Neural cell (in vitro differentiated cells): Measurements from ENCODE around the gene TAF11L13. TPM values are rescaled to one million over a fixed set of nuclear protein-coding genes. Genes with fewer than 3 reads are reported as not detected.
"Not testable (repeated sequence)": the region's sequence is repeated elsewhere in the genome, so short reads cannot be mapped to it uniquely, and the experiment has no call there.

Experiments used
- H2AFZ ChIP-seq: fragments of 200-600, 300-800 bp; sonication (generic), shearing (Covaris generic); 2 replicates; pipeline ENCODE4 v1.6.0; 2014; ENCODE audit warnings: low read depth, mild to moderate bottlenecking, antibody characterized with exemption, low read length, moderate library complexity
- H3F3A ChIP-seq: fragments of 200-600 bp; shearing (Covaris generic); 2 replicates; pipeline ENCODE4 v1.6.1; 2016; ENCODE audit warnings: mild to moderate bottlenecking, moderate library complexity, mixed read lengths, antibody characterized with exemption, low read length; ENCODE audit not compliant: insufficient read depth, poor library complexity, severe bottlenecking
- H3K27ac ChIP-seq: fragments of 200-600, 300-800 bp; sonication (generic), shearing (Covaris generic); 2 replicates; pipeline ENCODE4 v1.5.1; 2014; ENCODE audit warnings: mild to moderate bottlenecking, low read length, moderate library complexity
- H3K27me3 ChIP-seq: fragments of 300-800, 200-600 bp; sonication (generic), shearing (Covaris generic); 2 replicates; pipeline ENCODE4 v1.6.0; 2014; ENCODE audit warnings: mild to moderate bottlenecking, low read depth, low read length, moderate library complexity; ENCODE audit not compliant: insufficient read depth
- H3K36me3 ChIP-seq: fragments of 300-800, 200-600 bp; sonication (generic), shearing (Covaris generic); 2 replicates; pipeline ENCODE4 v1.5.1; 2014; ENCODE audit warnings: mild to moderate bottlenecking, antibody characterized with exemption, low read length, moderate library complexity; ENCODE audit not compliant: insufficient read depth
- H3K4me2 ChIP-seq: fragments of 300-800, 200-600 bp; sonication (generic), shearing (Covaris generic); 2 replicates; pipeline ENCODE4 v1.6.0; 2014; ENCODE audit warnings: mild to moderate bottlenecking, low read length
- H3K4me3 ChIP-seq: fragments of 300-800, 200-600 bp; sonication (generic), shearing (Covaris generic); 2 replicates; pipeline ENCODE4 v1.5.1; 2014; ENCODE audit warnings: mild to moderate bottlenecking, low read length, moderate library complexity
- H3K79me2 ChIP-seq: fragments of 200-600 bp; shearing (Covaris generic); replicated peaks from 2 replicates; pipeline ENCODE4 v1.6.0; 2014; ENCODE audit warnings: mild to moderate bottlenecking, low read length, moderate library complexity; ENCODE audit not compliant: insufficient read depth
- H3K9ac ChIP-seq: fragments of 300-800, 200-600 bp; sonication (generic), shearing (Covaris generic); 2 replicates; pipeline ENCODE4 v1.6.1; 2016; ENCODE audit warnings: mild to moderate bottlenecking, low read length, mixed read lengths
- H3K9me2 ChIP-seq: fragments of 200-600 bp; shearing (Covaris generic); 2 replicates; pipeline ENCODE4 v1.6.1; 2016; ENCODE audit warnings: mild to moderate bottlenecking, low read length, mixed read lengths; ENCODE audit not compliant: insufficient read depth
- H3K9me3 ChIP-seq: fragments of 200-600, 300-800 bp; sonication (generic), shearing (Covaris generic); 2 replicates; pipeline ENCODE4 v1.6.1; 2016; ENCODE audit warnings: mild to moderate bottlenecking, mixed run types, low read length, moderate library complexity, mixed read lengths
- H4K20me1 ChIP-seq: fragments of 200-600 bp; shearing (Covaris generic); 2 replicates; pipeline ENCODE4 v1.6.1; 2016; ENCODE audit warnings: mild to moderate bottlenecking, mixed run types; ENCODE audit not compliant: insufficient read depth
- CTCF ChIP-seq: fragments of 450-650 bp; IDR thresholded peaks from 2 replicates; pipeline ENCODE4 v1.5.1; 2014; ENCODE audit warnings: antibody characterized with exemption, mild to moderate bottlenecking, moderate library complexity; ENCODE audit not compliant: poor library complexity, severe bottlenecking
- EP300 ChIP-seq: fragments of 450-650 bp; conservative IDR thresholded peaks from 2 replicates; pipeline ENCODE4 v1.6.1; 2014; ENCODE audit warnings: antibody characterized with exemption, mild to moderate bottlenecking, moderate library complexity; ENCODE audit not compliant: poor library complexity, severe bottlenecking
- EZH2 ChIP-seq: fragments of 200-600, 300-800 bp; shearing (Covaris generic), sonication (generic); IDR thresholded peaks from 2 replicates; pipeline ENCODE4 v1.6.1; 2014; ENCODE audit warnings: antibody characterized with exemption, low read length, borderline replicate concordance, mild to moderate bottlenecking; ENCODE audit not compliant: insufficient read depth, poor library complexity, severe bottlenecking
- MXI1 ChIP-seq: fragments of 450-650 bp; conservative IDR thresholded peaks from 2 replicates; pipeline ENCODE4 v1.6.1; 2014; ENCODE audit warnings: antibody characterized with exemption, mild to moderate bottlenecking; ENCODE audit not compliant: poor library complexity, severe bottlenecking
- POLR2AphosphoS5 ChIP-seq: IDR thresholded peaks from 2 replicates; pipeline ENCODE4 v1.6.1; 2012
- RAD21 ChIP-seq: fragments of 450-650 bp; conservative IDR thresholded peaks from 2 replicates; pipeline ENCODE4 v1.6.1; 2014; ENCODE audit warnings: antibody characterized with exemption, mild to moderate bottlenecking, moderate library complexity
- SMC3 ChIP-seq: fragments of 450-650 bp; conservative IDR thresholded peaks from 2 replicates; pipeline ENCODE4 v1.6.1; 2014; ENCODE audit warnings: antibody characterized with exemption, mild to moderate bottlenecking, moderate library complexity; ENCODE audit not compliant: poor library complexity
- TAF1 ChIP-seq: IDR thresholded peaks from 2 replicates; pipeline ENCODE4 v1.6.1; 2012; ENCODE audit warnings: low read depth
- polyA plus RNA-seq: library from polyadenylated mRNA; depleted of rRNA; stranded (reverse); fragments of >200 nt; gene quantifications from 2 replicates; pipeline ENCODE4 v1.2.3, GENCODE V29; 2014
- TF ChIP-seq, protein P1 (sequence below): IDR thresholded peaks from 2 replicates; pipeline ENCODE4 v1.6.1; 2012; ENCODE audit warnings: borderline replicate concordance

Gene TAF11L13
- polyA plus RNA-seq, 1 donor from 2014 or later = not detected

GRCh38 chr5:17604951-17605350, 26.9 kb upstream of the TAF11L13 start:
- Histone ChIP-seq H3K9me3 (no peaks in the 10 kb centered on the region), H3K4me2 (no peak overlapping the region), H2AFZ (no peak overlapping the region), H3K79me2 (no peaks in the 10 kb centered on the region), H3K4me3 (no peak overlapping the region), H3K9me2 (no peaks in the 10 kb centered on the region), H4K20me1 (no peaks in the 10 kb centered on the region), H3K9ac (no peak overlapping the region), H3K27ac (no peak overlapping the region), H3K27me3 (no peaks in the 10 kb centered on the region), H3K36me3 (no peaks in the 10 kb centered on the region), H3F3A (no peaks in the 10 kb centered on the region)
- no peak for TF ChIP-seq MXI1

DNA sequence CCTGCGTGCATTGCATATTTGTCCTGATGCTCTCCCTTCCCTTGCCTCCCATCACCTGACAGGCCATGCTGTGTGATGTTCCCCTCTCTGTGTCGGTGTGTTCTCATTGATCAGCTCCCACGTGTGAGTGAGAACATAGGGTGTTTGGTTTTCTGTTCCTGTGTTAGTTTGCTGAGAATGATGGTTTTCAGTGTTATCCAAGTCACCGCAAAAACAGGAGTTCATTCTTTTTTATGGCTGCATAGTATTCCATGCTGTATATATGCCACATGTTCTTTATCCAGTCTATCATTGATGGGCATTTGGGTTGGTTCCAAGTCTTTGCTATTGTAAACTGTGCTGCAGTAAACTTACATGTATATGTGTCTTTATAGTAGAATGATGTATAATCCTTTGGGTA, 24.4 kb upstream of the TAF11L13 start:
- not testable (repeated sequence) for H3K9ac ChIP-seq, H3K27ac ChIP-seq, H3K27me3 ChIP-seq, H3K9me2 ChIP-seq, H3K79me2 ChIP-seq, H3K36me3 ChIP-seq, H3K4me3 ChIP-seq, H3K4me2 ChIP-seq, H3F3A ChIP-seq, H4K20me1 ChIP-seq, H3K9me3 ChIP-seq, H2AFZ ChIP-seq

DNA sequence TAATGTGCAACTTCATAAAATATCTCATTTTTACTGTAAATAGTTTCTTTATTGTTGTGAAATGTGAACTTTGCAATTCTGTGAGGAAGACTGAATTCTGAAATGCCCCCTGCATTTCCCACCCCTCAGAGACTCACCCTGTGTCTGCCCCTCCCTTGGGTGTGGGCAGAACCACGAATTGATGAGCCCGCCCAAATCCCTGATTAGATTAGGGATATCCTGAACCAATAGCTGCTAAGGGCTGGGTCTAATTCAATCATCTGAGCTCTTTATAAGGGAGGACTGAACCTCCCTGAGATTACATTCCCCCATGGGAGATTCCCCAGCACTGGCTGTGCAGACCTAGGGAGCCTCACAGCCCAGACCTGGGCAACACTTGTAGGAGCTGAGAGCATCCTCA, 21.8 kb upstream of the TAF11L13 start, which contains the start of gene TAF11L12:
Gene TAF11L12 (plus strand): TSS at position 301 of the 400 bp plus-strand sequence.
- not testable (repeated sequence) for H3K36me3 ChIP-seq, H3K9ac ChIP-seq, H2AFZ ChIP-seq, H3K27me3 ChIP-seq, H4K20me1 ChIP-seq, H3F3A ChIP-seq, H3K9me2 ChIP-seq, H3K79me2 ChIP-seq, H3K9me3 ChIP-seq, H3K27ac ChIP-seq, H3K4me2 ChIP-seq, H3K4me3 ChIP-seq

- Histone ChIP-seq H3K9ac (no peak overlapping the region), H3K4me3 (no peak overlapping the region), H3K4me2 (no peak overlapping the region), H3K9me3 (no peaks in the 10 kb centered on the region), H3K9me2 (no peaks in the 10 kb centered on the region), H2AFZ (no peak overlapping the region), H3K79me2 (no peaks in the 10 kb centered on the region), H3K27ac (no peak overlapping the region), H3K36me3 (no peaks in the 10 kb centered on the region), H4K20me1 (no peaks in the 10 kb centered on the region), H3K27me3 (no peaks in the 10 kb centered on the region), H3F3A (no peaks in the 10 kb centered on the region)
- TF ChIP-seq EZH2 = no peak
- TF ChIP-seq, protein P1, sequence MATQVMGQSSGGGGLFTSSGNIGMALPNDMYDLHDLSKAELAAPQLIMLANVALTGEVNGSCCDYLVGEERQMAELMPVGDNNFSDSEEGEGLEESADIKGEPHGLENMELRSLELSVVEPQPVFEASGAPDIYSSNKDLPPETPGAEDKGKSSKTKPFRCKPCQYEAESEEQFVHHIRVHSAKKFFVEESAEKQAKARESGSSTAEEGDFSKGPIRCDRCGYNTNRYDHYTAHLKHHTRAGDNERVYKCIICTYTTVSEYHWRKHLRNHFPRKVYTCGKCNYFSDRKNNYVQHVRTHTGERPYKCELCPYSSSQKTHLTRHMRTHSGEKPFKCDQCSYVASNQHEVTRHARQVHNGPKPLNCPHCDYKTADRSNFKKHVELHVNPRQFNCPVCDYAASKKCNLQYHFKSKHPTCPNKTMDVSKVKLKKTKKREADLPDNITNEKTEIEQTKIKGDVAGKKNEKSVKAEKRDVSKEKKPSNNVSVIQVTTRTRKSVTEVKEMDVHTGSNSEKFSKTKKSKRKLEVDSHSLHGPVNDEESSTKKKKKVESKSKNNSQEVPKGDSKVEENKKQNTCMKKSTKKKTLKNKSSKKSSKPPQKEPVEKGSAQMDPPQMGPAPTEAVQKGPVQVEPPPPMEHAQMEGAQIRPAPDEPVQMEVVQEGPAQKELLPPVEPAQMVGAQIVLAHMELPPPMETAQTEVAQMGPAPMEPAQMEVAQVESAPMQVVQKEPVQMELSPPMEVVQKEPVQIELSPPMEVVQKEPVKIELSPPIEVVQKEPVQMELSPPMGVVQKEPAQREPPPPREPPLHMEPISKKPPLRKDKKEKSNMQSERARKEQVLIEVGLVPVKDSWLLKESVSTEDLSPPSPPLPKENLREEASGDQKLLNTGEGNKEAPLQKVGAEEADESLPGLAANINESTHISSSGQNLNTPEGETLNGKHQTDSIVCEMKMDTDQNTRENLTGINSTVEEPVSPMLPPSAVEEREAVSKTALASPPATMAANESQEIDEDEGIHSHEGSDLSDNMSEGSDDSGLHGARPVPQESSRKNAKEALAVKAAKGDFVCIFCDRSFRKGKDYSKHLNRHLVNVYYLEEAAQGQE = no peak
- TF ChIP-seq TAF1 = no peak
- TF ChIP-seq EP300 = no peak
- no peak for TF ChIP-seq CTCF
- no peak for TF ChIP-seq SMC3
- TF ChIP-seq RAD21 = no peak
- TF ChIP-seq POLR2AphosphoS5 = no peak
- no peak for TF ChIP-seq MXI1
These were observed 16.8 kb upstream of the TAF11L13 start for GRCh38 chr5:17614872-17615605.
